HepG2 (cell line): ENCODE measurements around the gene AUTS2.

Experiments used
- CTCF ChIP-seq: sonication (generic); formaldehyde crosslinking; IDR thresholded peaks from 2 replicates; pipeline ENCODE4 v1.5.0; 2020; ENCODE audit warnings: mild to moderate bottlenecking, missing genetic modification reagents, moderate library complexity
- FIP1L1 ChIP-seq: fragments of 200-400 bp; formaldehyde crosslinking; IDR thresholded peaks from 2 replicates; pipeline ENCODE4 v1.6.1; 2018; ENCODE audit warnings: low read depth, mild to moderate bottlenecking, low read length, moderate library complexity, borderline replicate concordance; ENCODE audit not compliant: insufficient read depth
- HIVEP1 ChIP-seq: sonication (generic); formaldehyde crosslinking; IDR thresholded peaks from 2 replicates; pipeline ENCODE4 v1.4.0; 2020; ENCODE audit warnings: mild to moderate bottlenecking, missing genetic modification reagents
- IKZF4 ChIP-seq: sonication (generic); formaldehyde crosslinking; IDR thresholded peaks from 2 replicates; pipeline ENCODE4 v1.5.1; 2020; ENCODE audit warnings: borderline replicate concordance, mild to moderate bottlenecking, low read depth, missing genetic modification reagents; ENCODE audit errors: not compliant biosample characterization
- KMT2B ChIP-seq: IDR thresholded peaks from 2 replicates; pipeline ENCODE4 v1.6.1; 2016; ENCODE audit warnings: missing genetic modification reagents, missing compliant biosample characterization
- POLR2A ChIP-seq, 2 experiments: IDR thresholded peaks; 2 replicates each; pipeline ENCODE4 v1.6.1; 2011; ENCODE audit warnings: low read depth in 2 of 2, low read length in 2 of 2, mild to moderate bottlenecking in 1 of 2, moderate library complexity in 1 of 2; ENCODE audit not compliant: insufficient read depth in 1 of 2
- RAD21 ChIP-seq: fragments of 450-650 bp; formaldehyde crosslinking; IDR thresholded peaks from 2 replicates; pipeline ENCODE4 v1.5.0; 2020; ENCODE audit warnings: mild to moderate bottlenecking
- SUZ12 ChIP-seq: fragments of 150-350 bp; IDR thresholded peaks from 2 replicates; pipeline ENCODE4 v1.6.1; 2014; ENCODE audit warnings: low read depth, low read length
- TCF7 ChIP-seq: sonication (generic); IDR thresholded peaks from 2 replicates; pipeline ENCODE4 v1.6.1; 2016; ENCODE audit warnings: antibody characterized with exemption, low read depth
- ZBTB26 ChIP-seq: IDR thresholded peaks from 2 replicates; pipeline ENCODE4 v1.6.1; 2016; ENCODE audit warnings: missing compliant biosample characterization, missing genetic modification reagents, borderline replicate concordance
- ZFP1 ChIP-seq: IDR thresholded peaks from 2 replicates; pipeline ENCODE4 v1.6.1; 2016
- ZNF362 ChIP-seq: sonication (generic); formaldehyde crosslinking; IDR thresholded peaks from 2 replicates; pipeline ENCODE4 v1.4.0; 2020; ENCODE audit warnings: missing genetic modification reagents, mild to moderate bottlenecking, borderline replicate concordance
- ZNF703 ChIP-seq: sonication (generic); formaldehyde crosslinking; IDR thresholded peaks from 2 replicates; pipeline ENCODE4 v1.5.1; 2020; ENCODE audit warnings: missing genetic modification reagents, mild to moderate bottlenecking, moderate library complexity, borderline replicate concordance
- ZNF781 ChIP-seq: sonication (generic); formaldehyde crosslinking; IDR thresholded peaks from 2 replicates; pipeline ENCODE4 v1.5.1; 2020; ENCODE audit warnings: borderline replicate concordance, mild to moderate bottlenecking, missing genetic modification reagents; ENCODE audit errors: not compliant biosample characterization

- TF ChIP-seq ZNF781: no peak
- no peak for TF ChIP-seq IKZF4 (CRISPR knock-in tag)
- TF ChIP-seq ZFP1: no peak
- TF ChIP-seq POLR2A (IDR thresholded peaks at IDR 0.05; ENCODE audit: insufficient read depth in 1 of 2, low read depth in 2 of 2, low read length in 2 of 2): no peak
- no peak for TF ChIP-seq RAD21
- no peak for TF ChIP-seq ZBTB26
- no peak for TF ChIP-seq ZNF703 (CRISPR knock-in tag)
- TF ChIP-seq HIVEP1 (CRISPR knock-in tag): no peak
- no peak for TF ChIP-seq FIP1L1
- TF ChIP-seq KMT2B (CRISPR knock-in tag): no peak
- TF ChIP-seq ZNF362 (CRISPR knock-in tag): no peak
- TF ChIP-seq CTCF (CRISPR knock-in tag): no peak
- no peak for TF ChIP-seq TCF7
- TF ChIP-seq SUZ12: no peak
These were observed 1102.0 kb downstream of the AUTS2 start for GRCh38 chr7:70700055-70700940.
